Skin epidermis (tissue), 12 donors: ENCODE measurements around the gene LSAMP.

Source experiments
- H3K27ac ChIP-seq, 21 experiments: fragments of 200-600 bp; sonication (generic) in 11 of 21; one replicate each; pipeline ENCODE4 v1.5.0; 2020; ENCODE audit warnings: mild to moderate bottlenecking in 3 of 21, inconsistent platforms in 2 of 21, moderate library complexity in 2 of 21
- H3K4me3 ChIP-seq, 7 experiments: fragments of 200-600 bp; sonication (generic) in 2 of 7; one replicate each; pipeline ENCODE4 v1.5.0; 2020; ENCODE audit warnings: inconsistent platforms in 2 of 7, mild to moderate bottlenecking in 2 of 7, moderate library complexity in 1 of 7

LSAMP gene

GRCh38 chr3:116140100-116140689 is 305.1 kb downstream of the LSAMP start:
- Histone ChIP-seq H3K4me3 (no peak overlapping the region), H3K27ac (no peak overlapping the region)

GRCh38 chr3:116139641-116140040 is 305.6 kb downstream of the LSAMP start:
- H3K27ac ChIP-seq = no peak overlapping the region
- H3K4me3 ChIP-seq = no peak overlapping the region

GRCh38 chr3:116135457-116136085 is 309.7 kb downstream of the LSAMP start:
- no peak overlapping the region for H3K4me3 ChIP-seq
- H3K27ac ChIP-seq = no peak overlapping the region

GRCh38 chr3:116129187-116129946 is 315.9 kb downstream of the LSAMP start:
- H3K4me3 ChIP-seq = no peak overlapping the region
- no peak overlapping the region for H3K27ac ChIP-seq

GRCh38 chr3:116127464-116127863 is 317.8 kb downstream of the LSAMP start:
- H3K4me3 ChIP-seq = no peak overlapping the region
- H3K27ac ChIP-seq = no peak overlapping the region

- Histone ChIP-seq H3K27ac (no peak overlapping the region), H3K4me3 (no peak overlapping the region)
Measured at GRCh38 chr3:116124166-116124565, 321.1 kb downstream of the LSAMP start.

GRCh38 chr3:116118475-116119169 is 326.7 kb downstream of the LSAMP start:
- H3K27ac ChIP-seq = no peak overlapping the region
- H3K4me3 ChIP-seq = no peak overlapping the region

GRCh38 chr3:116114586-116114985 is 330.7 kb downstream of the LSAMP start:
- H3K27ac ChIP-seq = no peak overlapping the region
- H3K4me3 ChIP-seq = no peak overlapping the region

GRCh38 chr3:116112696-116113095 is 332.6 kb downstream of the LSAMP start:
- H3K4me3 ChIP-seq = no peak overlapping the region
- H3K27ac ChIP-seq = no peak overlapping the region

GRCh38 chr3:116111765-116112164 is 333.5 kb downstream of the LSAMP start:
- Histone ChIP-seq H3K27ac (no peak overlapping the region), H3K4me3 (no peak overlapping the region)

- no peak overlapping the region for H3K27ac ChIP-seq
- H3K4me3 ChIP-seq = no peak overlapping the region
Measured at GRCh38 chr3:116103868-116104530, 341.3 kb downstream of the LSAMP start.

GRCh38 chr3:116102037-116102436 is 343.2 kb downstream of the LSAMP start:
- no peak overlapping the region for H3K4me3 ChIP-seq

GRCh38 chr3:116097226-116097625 is 348.1 kb downstream of the LSAMP start:
- Histone ChIP-seq H3K27ac (no peak overlapping the region), H3K4me3 (no peak overlapping the region)

More at GRCh38 chr3:116102037-116102436, 343.2 kb downstream of the LSAMP start:
- H3K27ac ChIP-seq = no peak overlapping the region

GRCh38 chr3:116096631-116097030 is 348.7 kb downstream of the LSAMP start:
- H3K27ac ChIP-seq = no peak overlapping the region
- no peak overlapping the region for H3K4me3 ChIP-seq

GRCh38 chr3:116093374-116093773 is 351.9 kb downstream of the LSAMP start:
- H3K27ac ChIP-seq = no peak overlapping the region
- no peak overlapping the region for H3K4me3 ChIP-seq

- Histone ChIP-seq H3K27ac (no peak overlapping the region), H3K4me3 (no peak overlapping the region)
Measured at GRCh38 chr3:116087426-116087825, 357.9 kb downstream of the LSAMP start.

GRCh38 chr3:116084999-116085791 is 360.1 kb downstream of the LSAMP start:
- peak overlapping the region in 1 of 21 experiments; percentile 5 for H3K27ac ChIP-seq
- H3K4me3 ChIP-seq = no peak overlapping the region

GRCh38 chr3:116083683-116084082 is 361.6 kb downstream of the LSAMP start:
- no peak overlapping the region for H3K27ac ChIP-seq

GRCh38 chr3:116078561-116078960 is 366.7 kb downstream of the LSAMP start:
- Histone ChIP-seq H3K27ac (no peak overlapping the region), H3K4me3 (no peak overlapping the region)

More at GRCh38 chr3:116083683-116084082, 361.6 kb downstream of the LSAMP start:
- H3K4me3 ChIP-seq = no peak overlapping the region
